Neural cell (in vitro differentiated cells): ENCODE results near the gene CSRNP2. TPM values are rescaled to one million over a fixed set of nuclear protein-coding genes. Genes with fewer than 3 reads are reported as not detected.

Experiments
- H2AFZ ChIP-seq: fragments of 200-600, 300-800 bp; sonication (generic), shearing (Covaris generic); 2 replicates; pipeline ENCODE4 v1.6.0; 2014; ENCODE audit warnings: low read depth, mild to moderate bottlenecking, antibody characterized with exemption, low read length, moderate library complexity
- H3F3A ChIP-seq: fragments of 200-600 bp; shearing (Covaris generic); 2 replicates; pipeline ENCODE4 v1.6.1; 2016; ENCODE audit warnings: mild to moderate bottlenecking, moderate library complexity, mixed read lengths, antibody characterized with exemption, low read length; ENCODE audit not compliant: insufficient read depth, poor library complexity, severe bottlenecking
- H3K27ac ChIP-seq: fragments of 200-600, 300-800 bp; sonication (generic), shearing (Covaris generic); 2 replicates; pipeline ENCODE4 v1.5.1; 2014; ENCODE audit warnings: mild to moderate bottlenecking, low read length, moderate library complexity
- H3K27me3 ChIP-seq: fragments of 300-800, 200-600 bp; sonication (generic), shearing (Covaris generic); 2 replicates; pipeline ENCODE4 v1.6.0; 2014; ENCODE audit warnings: mild to moderate bottlenecking, low read depth, low read length, moderate library complexity; ENCODE audit not compliant: insufficient read depth
- H3K36me3 ChIP-seq: fragments of 300-800, 200-600 bp; sonication (generic), shearing (Covaris generic); 2 replicates; pipeline ENCODE4 v1.5.1; 2014; ENCODE audit warnings: mild to moderate bottlenecking, antibody characterized with exemption, low read length, moderate library complexity; ENCODE audit not compliant: insufficient read depth
- H3K4me2 ChIP-seq: fragments of 300-800, 200-600 bp; sonication (generic), shearing (Covaris generic); 2 replicates; pipeline ENCODE4 v1.6.0; 2014; ENCODE audit warnings: mild to moderate bottlenecking, low read length
- H3K4me3 ChIP-seq: fragments of 300-800, 200-600 bp; sonication (generic), shearing (Covaris generic); 2 replicates; pipeline ENCODE4 v1.5.1; 2014; ENCODE audit warnings: mild to moderate bottlenecking, low read length, moderate library complexity
- H3K79me2 ChIP-seq: fragments of 200-600 bp; shearing (Covaris generic); replicated peaks from 2 replicates; pipeline ENCODE4 v1.6.0; 2014; ENCODE audit warnings: mild to moderate bottlenecking, low read length, moderate library complexity; ENCODE audit not compliant: insufficient read depth
- H3K9ac ChIP-seq: fragments of 300-800, 200-600 bp; sonication (generic), shearing (Covaris generic); 2 replicates; pipeline ENCODE4 v1.6.1; 2016; ENCODE audit warnings: mild to moderate bottlenecking, low read length, mixed read lengths
- H3K9me2 ChIP-seq: fragments of 200-600 bp; shearing (Covaris generic); 2 replicates; pipeline ENCODE4 v1.6.1; 2016; ENCODE audit warnings: mild to moderate bottlenecking, low read length, mixed read lengths; ENCODE audit not compliant: insufficient read depth
- H3K9me3 ChIP-seq: fragments of 200-600, 300-800 bp; sonication (generic), shearing (Covaris generic); 2 replicates; pipeline ENCODE4 v1.6.1; 2016; ENCODE audit warnings: mild to moderate bottlenecking, mixed run types, low read length, moderate library complexity, mixed read lengths
- H4K20me1 ChIP-seq: fragments of 200-600 bp; shearing (Covaris generic); 2 replicates; pipeline ENCODE4 v1.6.1; 2016; ENCODE audit warnings: mild to moderate bottlenecking, mixed run types; ENCODE audit not compliant: insufficient read depth
- CTCF ChIP-seq: fragments of 450-650 bp; IDR thresholded peaks from 2 replicates; pipeline ENCODE4 v1.5.1; 2014; ENCODE audit warnings: antibody characterized with exemption, mild to moderate bottlenecking, moderate library complexity; ENCODE audit not compliant: poor library complexity, severe bottlenecking
- EP300 ChIP-seq: fragments of 450-650 bp; conservative IDR thresholded peaks from 2 replicates; pipeline ENCODE4 v1.6.1; 2014; ENCODE audit warnings: antibody characterized with exemption, mild to moderate bottlenecking, moderate library complexity; ENCODE audit not compliant: poor library complexity, severe bottlenecking
- EZH2 ChIP-seq: fragments of 200-600, 300-800 bp; shearing (Covaris generic), sonication (generic); IDR thresholded peaks from 2 replicates; pipeline ENCODE4 v1.6.1; 2014; ENCODE audit warnings: antibody characterized with exemption, low read length, borderline replicate concordance, mild to moderate bottlenecking; ENCODE audit not compliant: insufficient read depth, poor library complexity, severe bottlenecking
- MXI1 ChIP-seq: fragments of 450-650 bp; conservative IDR thresholded peaks from 2 replicates; pipeline ENCODE4 v1.6.1; 2014; ENCODE audit warnings: antibody characterized with exemption, mild to moderate bottlenecking; ENCODE audit not compliant: poor library complexity, severe bottlenecking
- POLR2AphosphoS5 ChIP-seq: IDR thresholded peaks from 2 replicates; pipeline ENCODE4 v1.6.1; 2012
- RAD21 ChIP-seq: fragments of 450-650 bp; conservative IDR thresholded peaks from 2 replicates; pipeline ENCODE4 v1.6.1; 2014; ENCODE audit warnings: antibody characterized with exemption, mild to moderate bottlenecking, moderate library complexity
- REST ChIP-seq: IDR thresholded peaks from 2 replicates; pipeline ENCODE4 v1.6.1; 2012; ENCODE audit warnings: borderline replicate concordance
- SMC3 ChIP-seq: fragments of 450-650 bp; conservative IDR thresholded peaks from 2 replicates; pipeline ENCODE4 v1.6.1; 2014; ENCODE audit warnings: antibody characterized with exemption, mild to moderate bottlenecking, moderate library complexity; ENCODE audit not compliant: poor library complexity
- TAF1 ChIP-seq: IDR thresholded peaks from 2 replicates; pipeline ENCODE4 v1.6.1; 2012; ENCODE audit warnings: low read depth
- polyA plus RNA-seq: library from polyadenylated mRNA; depleted of rRNA; stranded (reverse); fragments of >200 nt; gene quantifications from 2 replicates; pipeline ENCODE4 v1.2.3, GENCODE V29; 2014

Gene CSRNP2
- polyA plus RNA-seq, 1 donor from 2014 or later = 114 TPM

- H3K27ac ChIP-seq = no peak overlapping the region
- no peak overlapping the region for H3K4me3 ChIP-seq
- peaks cover 4% of the 10 kb centered on the region for H4K20me1 ChIP-seq
- no peak for TF ChIP-seq CTCF
- no peak for TF ChIP-seq RAD21
- TF ChIP-seq TAF1 = no peak
- TF ChIP-seq POLR2AphosphoS5 = no peak
- no peak for TF ChIP-seq MXI1
- TF ChIP-seq EZH2 = no peak
- no peak for TF ChIP-seq SMC3
- TF ChIP-seq EP300 = no peak
- no peak for TF ChIP-seq REST
- H3K4me2 ChIP-seq = no peak overlapping the region
- H3K9me2 ChIP-seq = no peaks in the 10 kb centered on the region
- no peak overlapping the region for H3K9ac ChIP-seq
- H3K36me3 ChIP-seq = no peaks in the 10 kb centered on the region
- H3K79me2 ChIP-seq = peaks cover 6% of the 10 kb centered on the region
- H3K27me3 ChIP-seq = no peaks in the 10 kb centered on the region
- no peak overlapping the region for H2AFZ ChIP-seq
- H3F3A ChIP-seq = no peaks in the 10 kb centered on the region
- no peaks in the 10 kb centered on the region for H3K9me3 ChIP-seq
These were observed 3.5 kb upstream of the CSRNP2 start for GRCh38 chr12:51086933-51087332.

GRCh38 chr12:51085757-51086156 is 2.4 kb upstream of the CSRNP2 start:
- H3K27me3 ChIP-seq = no peaks in the 10 kb centered on the region
- H4K20me1 ChIP-seq = peaks cover 11% of the 10 kb centered on the region
- no peaks in the 10 kb centered on the region for H3K36me3 ChIP-seq
- H3K9me3 ChIP-seq = no peaks in the 10 kb centered on the region
- no peak overlapping the region for H3K9ac ChIP-seq
- H3K4me2 ChIP-seq = no peak overlapping the region
- TF ChIP-seq TAF1 (no peak), EZH2 (no peak), MXI1 (no peak), SMC3 (no peak), REST (no peak), EP300 (no peak), RAD21 (no peak), POLR2AphosphoS5 (no peak), CTCF (no peak)
- H3K27ac ChIP-seq = no peak overlapping the region
- H3K9me2 ChIP-seq = no peaks in the 10 kb centered on the region
- H3K79me2 ChIP-seq = peaks cover 17% of the 10 kb centered on the region
- H2AFZ ChIP-seq = no peak overlapping the region
- no peaks in the 10 kb centered on the region for H3F3A ChIP-seq
- H3K4me3 ChIP-seq = no peak overlapping the region
